GM21737 (cell line): ENCODE results near the gene SLC14A1.
A peak's percentile ranks its signal among the peaks of the same experiment; 100 is the strongest.
"Not testable (repeated sequence)": the region's sequence is repeated elsewhere in the genome, so short reads cannot be mapped to it uniquely, and the experiment has no call there.

ENCODE experiments used
- ATAC-seq: cut with Tn5 transposase; IDR thresholded peaks from one replicate; pipeline ENCODE4 v1.9.1; 2021; ENCODE audit warnings: mild to moderate bottlenecking, moderate library complexity; ENCODE audit not compliant: unreplicated experiment

SLC14A1 gene

DNA sequence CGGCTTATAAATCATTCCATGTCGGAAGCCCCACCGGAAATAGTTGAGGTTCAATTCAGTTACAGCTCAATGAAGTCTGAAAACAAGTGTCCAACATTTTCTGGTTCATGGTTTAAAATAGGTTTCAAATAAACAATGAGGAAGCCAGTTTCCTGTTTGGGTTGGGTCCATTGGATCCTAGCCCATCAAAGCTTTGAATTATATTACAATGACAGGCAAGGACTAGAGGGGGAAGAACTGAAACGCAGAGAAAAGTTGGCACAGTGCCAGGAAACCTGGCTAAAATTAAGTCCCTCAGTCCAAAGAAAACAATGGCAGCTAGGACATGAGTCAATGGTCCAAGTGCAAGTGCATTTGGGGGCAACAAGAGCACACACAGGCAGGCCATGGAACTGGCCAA, 32.0 kb downstream of the SLC14A1 start:
- no peak for ATAC-seq

DNA sequence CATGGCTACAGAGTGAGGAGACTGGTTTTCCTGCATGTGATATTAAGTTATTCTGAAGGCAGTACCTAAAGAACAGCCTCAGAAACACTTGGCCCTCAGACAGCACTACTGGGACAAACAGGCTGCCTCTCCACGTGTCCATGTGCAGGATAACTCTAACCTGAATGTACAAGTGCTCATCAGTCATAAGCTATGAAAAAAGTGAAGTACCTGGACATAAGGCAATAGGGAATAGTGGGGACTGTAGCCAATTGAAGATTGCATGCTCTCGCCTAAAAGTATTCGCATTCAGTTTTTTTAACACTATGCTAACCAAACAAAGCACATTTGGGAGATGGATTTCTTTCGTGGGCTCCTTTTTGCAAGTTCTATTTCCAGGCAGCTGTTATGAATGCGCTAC, 33.0 kb downstream of the SLC14A1 start:
- no peak for ATAC-seq

DNA sequence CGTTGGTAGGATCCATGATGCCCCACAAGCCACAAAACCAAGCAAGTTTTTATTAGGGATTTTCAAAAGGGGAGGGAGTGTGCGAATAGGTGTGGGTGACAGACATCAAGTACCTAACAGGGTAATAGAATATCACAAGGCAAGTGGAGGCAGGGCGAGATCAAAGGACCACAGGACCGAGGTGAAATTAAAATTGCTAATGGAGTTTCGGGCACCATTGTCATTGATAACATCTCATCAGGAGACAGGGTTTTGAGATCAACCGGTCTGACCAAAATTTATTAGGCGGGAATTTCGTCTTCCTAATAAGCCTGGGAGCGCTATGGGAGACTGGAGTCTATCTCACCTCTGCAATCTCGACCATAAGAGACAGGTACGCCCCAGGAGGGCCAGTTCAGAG, 33.7 kb downstream of the SLC14A1 start:
- ATAC-seq, result not testable (repeated sequence)

DNA sequence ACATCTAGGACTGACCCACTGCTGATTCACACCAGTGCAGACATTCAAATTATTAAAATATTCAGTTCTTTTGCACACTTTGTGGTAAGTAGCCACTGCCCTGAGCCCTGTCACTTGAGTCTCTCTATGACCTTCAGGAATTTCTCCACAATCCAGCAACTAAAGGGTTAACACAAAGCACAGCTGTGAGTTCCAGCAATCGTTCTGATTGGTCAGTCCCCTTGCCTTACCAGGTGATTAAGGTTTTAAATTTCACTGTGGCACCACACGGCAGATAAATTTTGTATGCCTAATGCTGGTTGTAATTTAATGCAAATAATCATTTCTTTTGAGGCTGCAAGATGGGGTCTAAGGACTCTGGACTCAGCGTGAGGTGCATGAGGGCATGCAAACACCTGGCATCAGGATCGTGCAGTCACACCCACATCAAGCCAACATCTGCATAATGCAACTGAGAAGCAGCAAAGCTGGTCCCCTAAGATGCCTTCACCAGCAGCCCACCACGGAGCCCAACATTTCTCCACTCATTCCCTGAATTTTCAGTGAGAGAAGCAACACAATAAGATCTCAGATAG, 36.6 kb downstream of the SLC14A1 start:
- ATAC-seq, result no peak

DNA sequence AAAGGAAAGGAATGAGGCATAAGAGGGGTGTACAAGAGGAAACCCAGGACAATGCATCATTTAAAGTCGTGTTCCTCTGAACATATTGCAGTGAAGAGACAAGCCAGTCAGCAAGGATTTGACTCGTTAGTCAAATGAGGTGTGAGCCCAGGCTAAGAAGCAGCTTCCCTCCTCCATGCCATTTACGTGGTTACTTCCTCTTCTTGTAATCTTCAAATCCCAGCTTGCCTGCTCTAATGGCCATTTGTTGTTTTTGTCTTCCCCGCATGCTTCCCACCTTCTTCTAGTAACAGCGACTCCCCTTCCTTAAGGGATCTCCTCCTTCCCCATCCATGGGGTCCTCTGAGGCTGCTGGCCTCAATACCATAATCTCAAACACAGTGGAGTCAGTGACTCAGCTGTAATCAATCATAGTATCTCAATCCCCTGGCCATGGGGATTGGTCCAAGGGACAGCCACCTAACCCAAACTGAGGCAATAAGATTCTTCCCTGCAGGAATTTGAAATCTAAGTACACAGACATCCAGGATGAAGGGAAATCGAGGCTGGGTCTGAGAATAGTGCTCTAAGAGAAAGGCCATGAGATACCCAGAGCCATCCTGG, 37.6 kb downstream of the SLC14A1 start:
- ATAC-seq, result no peak

DNA sequence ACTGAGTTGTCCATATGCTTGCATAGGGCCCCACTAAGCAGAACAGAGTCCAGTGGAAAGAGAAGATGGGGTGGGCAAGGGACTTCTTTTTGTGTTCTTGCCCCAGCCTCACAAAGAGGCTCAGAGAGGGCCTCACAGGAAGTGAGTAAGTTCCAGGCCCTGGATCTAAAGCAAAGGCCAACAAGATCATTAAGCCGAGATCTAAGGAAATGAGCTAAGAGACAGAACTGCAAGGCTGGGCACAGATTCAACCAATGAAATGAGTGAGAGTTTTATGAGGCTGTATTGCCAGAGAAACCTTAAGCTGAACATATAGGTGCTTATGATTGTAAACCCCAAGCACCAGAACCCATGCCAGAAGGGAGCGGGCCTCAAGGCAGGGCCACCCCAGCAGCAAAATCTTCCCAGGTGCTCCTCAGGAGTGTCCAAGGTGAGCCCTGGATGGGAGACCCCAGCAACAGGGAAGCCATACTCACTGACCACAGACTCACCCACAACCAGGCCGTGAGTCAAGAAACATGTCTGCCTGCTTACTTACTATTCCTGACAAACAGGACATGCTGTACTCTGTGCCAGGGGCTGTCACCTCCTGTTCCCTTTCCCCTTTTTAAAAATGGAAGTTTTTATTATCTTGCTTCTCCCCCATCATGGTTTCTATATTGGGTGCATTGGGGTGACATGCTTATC, 40.2 kb downstream of the SLC14A1 start:
- no peak for ATAC-seq

DNA sequence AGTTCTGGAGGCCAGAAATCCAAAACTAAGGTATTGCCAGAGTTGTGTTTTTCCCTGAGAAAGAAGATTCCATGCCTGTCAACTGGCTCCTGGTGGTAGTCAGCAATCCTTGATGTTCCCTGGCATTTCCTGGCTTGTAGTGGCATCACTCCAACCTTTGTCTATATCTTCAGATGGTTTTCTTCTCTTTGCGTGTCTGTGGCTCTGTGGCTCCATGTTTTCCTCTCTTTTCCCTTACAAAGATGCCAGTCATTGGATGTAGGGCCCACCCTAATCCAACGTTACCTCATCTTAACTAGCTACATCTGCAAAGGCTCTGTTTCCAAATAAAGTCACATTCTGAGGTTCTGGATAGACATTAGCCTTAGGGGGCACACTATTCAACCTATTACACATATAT, 41.8 kb downstream of the SLC14A1 start:
- ATAC-seq, result no peak

DNA sequence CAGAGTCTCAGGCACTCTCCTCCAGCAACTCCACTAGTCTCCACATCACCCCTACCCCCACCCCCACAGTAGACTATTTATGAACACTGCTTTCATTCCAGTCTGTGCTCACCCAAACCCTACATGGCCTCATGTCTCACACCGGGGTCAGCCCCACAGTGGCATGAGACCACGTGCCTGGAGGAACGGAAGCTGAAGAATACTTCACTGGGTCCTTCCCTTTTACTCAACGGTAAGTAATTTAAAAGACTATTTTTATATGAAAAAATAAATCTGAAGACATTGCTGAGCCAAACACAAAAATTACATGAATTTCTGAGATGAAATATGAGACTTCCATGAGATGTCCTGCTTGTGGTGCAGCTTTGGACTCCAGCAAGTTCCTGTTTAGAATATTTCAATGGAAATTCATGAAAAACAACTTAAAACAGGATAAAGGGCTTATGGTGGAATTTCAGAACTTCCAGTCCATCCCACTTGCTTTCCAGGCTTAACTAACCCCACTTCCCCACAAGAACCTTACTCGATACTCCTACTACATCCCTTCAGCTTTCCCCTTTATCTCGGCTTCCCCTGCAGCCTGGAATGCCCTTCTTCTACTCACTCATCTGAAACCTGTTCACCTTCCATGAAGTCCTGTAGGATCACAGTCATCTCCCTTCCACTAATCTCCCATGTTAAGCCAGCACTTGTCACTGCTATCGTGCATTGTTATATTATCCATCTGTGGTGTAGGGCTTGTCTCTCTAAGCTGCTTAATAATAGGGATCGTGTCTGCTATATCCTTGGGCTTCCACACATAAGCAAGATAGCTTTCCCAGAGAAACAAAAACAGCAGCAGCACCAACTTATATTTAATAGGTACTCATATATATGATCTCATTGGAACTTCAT, 47.9 kb downstream of the SLC14A1 start:
- no peak for ATAC-seq

DNA sequence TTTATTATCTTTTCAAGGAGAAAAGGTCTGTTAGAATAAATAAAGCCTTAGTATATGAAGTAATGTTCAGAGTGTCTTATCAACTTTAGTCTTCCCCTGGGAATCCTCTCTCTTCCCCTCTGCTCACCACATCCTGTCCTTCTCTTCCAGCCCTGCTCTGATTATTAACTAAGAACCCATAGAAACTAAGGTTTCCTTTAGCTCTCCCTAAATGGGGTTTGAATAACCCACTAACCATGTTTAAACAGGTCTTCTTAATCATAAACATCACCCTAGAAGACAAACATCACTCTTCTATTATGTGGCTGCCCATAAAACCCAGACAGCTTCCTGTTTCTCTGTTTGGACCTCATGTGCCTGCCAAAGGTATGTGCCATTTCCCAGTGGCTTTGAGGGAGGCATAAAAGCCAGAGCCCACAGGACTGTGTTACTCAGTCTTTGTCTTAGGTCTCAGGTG, 50.1 kb downstream of the SLC14A1 start:
- peak; percentile 70 for ATAC-seq

DNA sequence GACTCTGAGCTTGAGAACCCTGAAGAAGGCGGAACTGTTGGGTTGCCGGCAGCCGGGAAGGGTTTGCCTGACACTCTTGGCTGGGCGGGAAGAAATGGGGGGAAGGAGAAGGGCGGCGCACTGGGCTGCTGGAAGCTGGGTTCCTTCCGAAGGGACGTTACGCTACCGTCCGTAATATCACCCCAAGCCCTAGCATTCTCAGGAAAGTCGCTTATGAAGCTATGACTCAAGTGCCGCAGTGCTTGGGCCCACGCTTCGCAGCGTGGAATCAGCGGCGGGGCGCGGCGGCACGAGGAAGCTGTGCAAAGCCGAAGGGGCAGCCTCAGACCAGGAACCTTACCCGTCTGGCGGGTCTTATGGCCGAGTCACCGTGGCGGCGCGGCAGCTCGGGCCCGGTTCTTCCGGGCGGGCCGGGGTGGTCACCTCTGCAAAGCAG, 51.3 kb downstream of the SLC14A1 start:
- ATAC-seq, result peak; percentile 47

DNA sequence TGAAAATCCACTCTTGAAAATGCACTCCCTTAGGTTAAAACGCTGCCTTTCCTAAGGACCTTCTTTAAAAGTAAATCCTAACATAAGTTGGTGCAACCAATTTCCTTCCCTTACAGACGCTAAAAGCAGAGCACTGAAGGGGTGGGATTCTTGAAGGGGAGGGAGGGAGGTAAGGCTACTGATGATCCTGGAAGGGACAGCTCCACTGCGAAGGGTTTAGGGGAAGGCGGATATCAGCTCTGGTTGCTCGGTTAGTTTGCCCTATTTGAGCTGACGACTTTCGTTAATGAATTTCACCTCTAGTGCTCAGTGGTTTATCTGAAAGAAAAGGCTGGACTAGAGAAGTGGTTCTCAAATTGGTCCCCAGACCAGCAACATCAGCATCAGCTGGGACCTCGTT, 51.8 kb downstream of the SLC14A1 start:
- no peak for ATAC-seq

DNA sequence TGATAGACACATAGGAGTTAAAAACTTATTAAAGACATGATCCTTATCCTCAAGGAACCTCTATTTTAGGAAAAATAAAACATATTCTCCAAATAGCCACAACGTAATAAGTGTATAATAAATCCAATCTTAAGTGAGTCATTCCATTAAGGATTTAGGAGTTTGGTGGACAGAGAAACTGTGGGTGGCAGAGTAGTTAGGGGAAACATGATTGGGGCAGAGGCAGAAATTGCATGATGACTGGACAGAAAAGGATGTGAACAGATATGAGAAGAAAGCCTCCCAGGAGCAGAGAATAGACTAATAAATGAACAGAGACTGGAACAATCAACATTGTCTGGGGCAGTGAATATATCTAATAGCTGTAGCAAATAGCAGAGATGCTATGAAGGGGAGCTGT, 53.4 kb downstream of the SLC14A1 start:
- ATAC-seq, result no peak

DNA sequence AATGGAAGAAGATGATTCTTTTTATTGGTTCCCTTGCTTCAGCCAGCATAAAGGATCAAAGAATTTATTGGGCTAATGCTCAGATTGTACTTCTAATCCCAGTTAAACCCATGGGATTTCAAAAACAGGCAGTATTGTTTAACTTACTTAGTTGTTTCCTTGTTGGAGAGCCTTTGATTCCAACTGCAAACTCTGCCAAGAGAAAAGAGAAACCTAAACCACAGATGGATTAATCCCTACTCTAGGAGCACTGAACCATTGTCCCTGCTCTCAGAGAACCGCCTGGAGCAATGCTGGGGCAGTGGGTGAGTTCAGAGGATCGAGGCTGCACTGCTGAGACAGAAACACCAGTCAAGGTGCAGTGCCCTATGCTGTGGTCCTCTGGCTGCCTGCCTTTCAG, 56.6 kb downstream of the SLC14A1 start:
- ATAC-seq, result no peak

DNA sequence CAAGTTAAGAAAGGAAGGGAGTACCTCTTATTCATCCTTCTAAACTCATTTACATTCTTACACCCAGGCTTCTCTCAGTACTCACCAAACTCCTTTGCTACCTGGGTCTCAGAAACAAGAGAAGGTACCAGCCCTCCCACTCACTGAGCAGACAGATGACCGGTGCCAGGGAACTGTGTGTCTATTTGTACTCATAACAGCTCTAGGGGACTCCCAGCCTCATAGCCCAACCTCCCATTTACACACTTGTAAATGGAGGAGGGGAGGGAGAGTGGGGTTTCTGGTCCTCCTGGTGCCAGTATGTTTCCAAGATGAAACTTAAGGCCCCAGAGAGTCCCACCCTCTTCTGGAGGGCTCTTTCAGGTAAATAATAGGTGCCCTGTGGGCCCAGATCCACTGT, 58.7 kb downstream of the SLC14A1 start:
- ATAC-seq, result no peak

DNA sequence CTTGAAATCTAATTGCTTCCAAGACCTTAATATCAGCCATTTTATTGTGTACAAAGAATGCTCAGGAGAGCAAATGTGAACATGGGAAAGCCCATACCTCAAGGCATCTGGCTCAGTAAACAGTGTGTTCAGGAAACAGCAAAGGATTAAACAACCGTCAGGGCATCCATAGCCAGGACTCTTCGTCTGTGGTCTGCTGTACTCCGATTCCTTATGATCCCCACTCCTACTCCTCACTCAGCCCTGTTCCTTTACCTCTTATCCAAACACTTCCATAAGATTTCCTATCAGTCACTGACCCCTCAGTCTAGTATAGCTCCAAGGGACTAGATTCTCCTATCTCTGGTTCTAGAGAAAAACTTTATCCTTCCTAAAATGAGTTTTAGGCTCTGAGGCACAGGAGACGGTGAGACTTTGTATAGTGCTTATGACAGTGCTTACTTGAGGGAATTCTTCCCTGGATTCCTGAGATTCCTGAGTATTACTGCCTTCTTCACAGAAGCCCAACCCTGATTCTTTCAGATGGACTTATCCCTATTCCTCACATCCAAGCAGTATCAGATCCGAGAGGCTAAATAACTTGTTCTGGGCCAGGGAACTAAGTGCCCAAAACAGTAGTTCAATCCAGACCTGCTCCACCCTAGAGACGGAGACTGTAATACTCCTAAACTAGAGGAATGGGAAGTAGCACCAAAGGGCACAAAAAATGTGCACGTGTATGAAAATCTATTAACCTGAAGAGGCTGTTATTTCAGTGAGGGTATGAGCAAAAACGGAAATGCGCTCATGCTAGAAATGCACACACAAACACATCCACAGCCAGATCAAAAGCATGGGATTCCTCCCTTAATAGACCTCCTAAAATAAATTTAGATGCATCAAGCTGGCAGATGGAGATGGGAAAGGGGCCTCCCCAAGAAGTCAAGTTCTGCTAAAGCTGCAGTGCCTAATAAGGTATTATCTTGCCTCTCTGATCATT, 59.4 kb downstream of the SLC14A1 start:
- ATAC-seq, result no peak

DNA sequence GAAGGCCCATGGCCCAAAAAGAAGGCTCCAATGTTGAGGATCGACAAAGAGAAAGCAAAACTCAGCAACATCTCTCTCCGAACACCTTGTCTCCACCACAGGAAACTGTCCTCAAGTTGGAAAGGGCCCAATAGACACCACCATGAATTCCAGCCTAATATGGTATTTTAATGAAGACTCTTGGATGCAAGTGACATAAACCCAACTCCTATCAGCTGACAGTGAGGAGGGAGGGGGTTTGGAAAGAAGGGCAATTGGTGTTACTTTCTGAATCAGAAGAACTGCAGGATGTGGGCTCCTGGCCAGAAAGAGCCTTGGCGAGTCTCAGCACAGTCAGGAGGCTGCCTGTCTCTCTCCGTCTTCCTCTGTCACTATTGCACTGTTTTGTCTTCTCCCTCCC, 61.2 kb downstream of the SLC14A1 start:
- no peak for ATAC-seq

DNA sequence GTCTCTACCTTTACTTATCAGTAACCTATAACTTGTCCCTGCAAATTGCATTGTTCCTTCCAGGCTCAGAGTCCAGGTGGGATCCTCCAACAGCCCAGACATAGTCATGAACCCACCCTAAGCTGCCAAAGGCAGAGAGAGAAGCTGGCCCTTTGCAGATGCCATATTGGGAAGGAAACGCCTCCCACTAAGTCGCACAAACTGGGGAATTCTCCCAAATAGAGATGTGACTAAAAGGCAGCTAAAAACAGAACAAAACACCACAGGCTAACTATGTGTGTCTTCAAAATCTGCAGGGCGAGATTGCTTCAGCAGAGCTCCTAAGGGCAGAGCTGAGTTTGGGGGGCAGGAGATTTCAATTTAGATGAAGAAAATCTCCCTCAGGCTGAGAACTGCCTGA, 63.0 kb downstream of the SLC14A1 start:
- ATAC-seq, result no peak

DNA sequence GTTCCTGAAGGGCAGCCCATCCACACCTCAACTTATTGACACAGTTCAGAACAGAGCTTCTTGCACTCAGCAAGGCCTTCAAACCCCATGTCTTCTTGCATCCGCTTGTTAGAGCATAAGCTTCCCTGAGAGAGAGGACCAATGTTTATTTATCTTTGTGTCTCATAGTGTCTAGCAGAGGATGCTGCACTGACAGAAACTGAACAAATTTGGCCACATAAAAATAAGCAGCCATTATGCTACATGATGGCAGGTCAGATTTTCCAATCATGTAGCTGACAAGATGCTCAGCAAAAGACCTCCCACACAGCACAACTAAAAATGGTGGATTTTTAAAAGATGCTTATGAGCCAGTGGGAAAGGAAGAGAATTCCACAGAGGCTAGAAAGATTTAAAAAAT, 63.4 kb downstream of the SLC14A1 start:
- no peak for ATAC-seq

DNA sequence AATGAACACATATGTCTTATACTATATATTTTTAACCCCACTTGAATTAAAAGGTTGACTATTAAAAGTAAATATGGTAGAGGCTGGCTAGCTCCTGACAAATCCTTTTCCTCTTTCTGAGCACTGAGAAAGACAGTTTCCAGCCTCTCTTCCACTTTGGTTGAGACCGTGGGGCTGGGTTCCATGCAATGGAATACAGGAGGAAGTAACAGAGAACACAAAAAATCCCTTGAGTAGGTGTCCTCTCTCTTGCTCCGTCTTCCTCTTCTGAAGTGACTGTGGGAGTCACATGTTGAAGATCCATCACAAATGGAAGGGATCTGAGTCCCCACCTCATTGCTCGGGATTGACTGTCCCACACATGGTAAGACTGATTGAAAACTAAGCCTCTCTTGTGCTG, 64.9 kb downstream of the SLC14A1 start:
- no peak for ATAC-seq

DNA sequence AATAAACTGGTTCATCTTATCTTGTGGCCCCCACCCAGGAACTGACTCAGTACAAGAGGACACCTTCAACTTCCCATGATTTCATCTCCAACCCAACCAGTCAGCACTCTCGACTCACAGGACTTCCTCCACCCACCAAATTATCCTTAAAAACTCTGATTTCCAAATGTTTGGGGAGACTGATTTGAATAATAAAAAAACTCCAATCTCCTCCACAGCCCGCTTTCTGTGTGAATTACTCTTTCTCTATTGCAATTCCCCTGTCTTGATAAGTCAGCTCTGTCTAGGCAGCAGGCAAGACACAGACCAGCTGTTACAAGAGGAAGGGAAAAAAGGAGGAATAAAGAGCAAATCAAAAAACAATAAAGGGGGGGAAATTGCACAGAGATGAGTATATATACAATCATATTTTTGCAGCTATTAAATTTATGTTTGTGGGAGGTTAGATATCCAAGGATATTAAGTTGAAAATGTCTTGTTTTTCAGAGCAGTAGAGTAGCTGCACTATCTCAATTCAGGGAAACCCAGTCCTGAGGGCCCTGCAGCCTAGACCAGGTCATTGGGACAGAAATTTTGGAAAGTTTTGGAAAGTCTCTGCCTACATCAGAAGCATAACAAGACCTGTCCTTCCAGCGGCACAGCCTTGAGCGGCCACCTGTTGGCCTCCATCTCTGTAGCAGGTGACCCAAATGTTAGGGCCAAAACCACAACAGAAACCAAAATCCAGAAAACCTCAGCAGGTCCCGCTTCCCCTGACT, 68.7 kb downstream of the SLC14A1 start:
- ATAC-seq, result no peak
